ENCODE results near the gene PVRIG. TPM values are rescaled to one million over a fixed set of nuclear protein-coding genes. Genes with fewer than 3 reads are reported as not detected.
"Not testable (repeated sequence)": the region's sequence is repeated elsewhere in the genome, so short reads cannot be mapped to it uniquely, and the experiment has no call there.

The PVRIG gene
- total and polyA plus RNA-seq, 2 donors, result 0.21 to 0.77 TPM

DNA sequence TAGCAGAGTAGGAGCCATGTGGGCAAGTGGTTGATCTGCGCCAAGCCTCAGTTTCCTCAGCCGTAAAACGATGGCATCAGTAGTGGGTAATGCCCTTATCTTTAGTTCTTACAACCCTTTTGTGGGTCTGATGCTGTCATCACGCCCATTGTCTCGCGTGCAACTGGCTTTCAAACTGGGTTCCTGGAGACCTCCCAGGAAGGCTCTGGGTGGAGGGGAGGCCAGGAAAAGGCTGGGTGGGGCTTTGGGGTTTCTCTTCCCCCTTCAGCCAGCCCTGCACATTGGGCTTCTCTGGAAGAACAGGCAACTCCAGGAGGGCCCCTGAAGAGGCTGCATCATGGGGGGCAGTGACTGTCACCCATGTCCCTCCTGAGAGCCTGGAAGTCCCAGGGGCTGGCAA lies 5.1 kb downstream of the PVRIG start:
- H3K36me3 ChIP-seq (ENCODE audit: insufficient read depth); H3K4me3 ChIP-seq (ENCODE audit: low read depth, low read length); H3K4me1 ChIP-seq (ENCODE audit: insufficient read depth); H3K27ac ChIP-seq (ENCODE audit: low read depth); DNase-seq (ENCODE audit: extremely low spot score): not testable (repeated sequence)
- 86% methylated on average over 6 of the region's 6 CpGs for WGBS

DNA sequence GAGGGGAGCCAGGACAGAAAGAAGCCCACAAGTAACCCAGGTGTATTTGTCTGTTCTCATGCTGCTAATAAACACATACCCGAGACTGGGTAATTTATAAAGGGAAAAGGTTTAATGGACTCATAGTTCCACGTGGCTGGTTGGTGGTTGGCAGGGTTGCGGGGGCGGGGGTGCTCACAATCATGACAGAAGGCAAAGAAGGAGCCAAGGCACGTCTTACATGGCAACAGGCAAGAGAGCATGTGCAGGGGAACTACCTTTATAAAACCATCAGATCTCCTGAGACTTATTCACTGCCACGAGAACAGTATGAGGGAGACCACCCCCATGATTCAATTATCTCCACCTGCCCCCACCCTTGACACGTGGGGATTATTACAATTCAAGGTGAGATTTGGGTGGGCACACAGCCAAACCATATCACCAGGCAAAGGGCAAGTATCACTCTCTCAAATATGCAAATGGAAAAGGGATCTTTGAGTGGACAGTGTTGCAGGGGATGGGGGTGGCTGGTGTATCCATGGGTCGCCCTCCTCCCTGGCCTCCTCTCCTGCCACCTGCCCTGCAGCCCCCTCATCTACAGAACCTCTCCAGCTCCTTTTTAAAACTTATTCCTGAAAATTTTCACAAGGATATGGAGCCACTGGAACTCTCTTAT lies 15.0 kb downstream of the PVRIG start:
- H3K27ac ChIP-seq (ENCODE audit: low read depth); DNase-seq (ENCODE audit: extremely low spot score); H3K4me3 ChIP-seq (ENCODE audit: low read depth, low read length); H3K4me1 ChIP-seq (ENCODE audit: insufficient read depth); H3K36me3 ChIP-seq (ENCODE audit: insufficient read depth): not testable (repeated sequence)
- WGBS, result 83% methylated on average over 8 of the region's 8 CpGs

DNA sequence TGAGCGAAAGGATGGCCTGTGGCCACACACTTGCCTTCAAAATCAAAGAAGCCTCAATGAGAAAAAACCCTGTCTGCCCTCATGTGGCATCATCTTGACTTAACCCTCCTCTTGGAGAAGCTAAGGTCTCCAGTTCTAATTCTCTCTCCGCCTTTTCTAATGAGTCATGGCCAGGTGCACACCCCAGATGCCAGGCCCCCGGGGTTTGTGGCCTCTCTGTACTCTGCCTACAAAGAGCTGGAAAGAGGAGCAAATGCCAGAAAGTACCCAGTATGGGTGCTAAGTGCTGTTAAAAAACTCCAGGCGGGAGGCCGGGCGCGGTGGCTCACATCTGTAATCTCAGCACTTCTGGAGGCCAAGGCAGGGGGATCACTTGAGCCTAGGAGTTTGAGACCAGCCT lies 20.2 kb downstream of the PVRIG start:
- not testable (repeated sequence) for DNase-seq (ENCODE audit: extremely low spot score); H3K4me1 ChIP-seq (ENCODE audit: insufficient read depth); H3K27ac ChIP-seq (ENCODE audit: low read depth); H3K36me3 ChIP-seq (ENCODE audit: insufficient read depth); H3K4me3 ChIP-seq (ENCODE audit: low read depth, low read length)
- WGBS, result 95% methylated on average over 7 of the region's 7 CpGs

DNA sequence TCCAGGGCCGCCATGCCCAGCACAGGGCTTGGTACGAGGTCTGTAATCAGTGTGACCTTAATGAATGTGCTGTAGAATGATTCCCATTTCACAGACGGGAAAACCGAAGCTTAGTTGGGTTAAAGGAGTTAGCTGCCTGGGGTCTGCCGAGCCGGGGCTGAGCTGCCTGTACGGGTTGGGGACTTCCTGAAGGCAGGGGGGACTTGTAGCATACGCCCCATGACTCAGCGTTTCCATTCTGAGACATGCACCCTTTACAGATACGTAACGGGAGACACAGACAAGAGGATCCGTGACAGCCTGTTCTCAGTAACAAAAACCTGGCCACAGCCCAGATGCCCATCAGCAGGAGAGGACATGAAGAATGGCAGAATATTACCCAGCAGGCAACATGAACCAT lies 23.6 kb downstream of the PVRIG start:
- WGBS, result 80% methylated on average over 12 of the region's 12 CpGs
- not testable (repeated sequence) for H3K4me1 ChIP-seq (ENCODE audit: insufficient read depth); H3K36me3 ChIP-seq (ENCODE audit: insufficient read depth); H3K4me3 ChIP-seq (ENCODE audit: low read depth, low read length); DNase-seq (ENCODE audit: extremely low spot score); H3K27ac ChIP-seq (ENCODE audit: low read depth)

DNA sequence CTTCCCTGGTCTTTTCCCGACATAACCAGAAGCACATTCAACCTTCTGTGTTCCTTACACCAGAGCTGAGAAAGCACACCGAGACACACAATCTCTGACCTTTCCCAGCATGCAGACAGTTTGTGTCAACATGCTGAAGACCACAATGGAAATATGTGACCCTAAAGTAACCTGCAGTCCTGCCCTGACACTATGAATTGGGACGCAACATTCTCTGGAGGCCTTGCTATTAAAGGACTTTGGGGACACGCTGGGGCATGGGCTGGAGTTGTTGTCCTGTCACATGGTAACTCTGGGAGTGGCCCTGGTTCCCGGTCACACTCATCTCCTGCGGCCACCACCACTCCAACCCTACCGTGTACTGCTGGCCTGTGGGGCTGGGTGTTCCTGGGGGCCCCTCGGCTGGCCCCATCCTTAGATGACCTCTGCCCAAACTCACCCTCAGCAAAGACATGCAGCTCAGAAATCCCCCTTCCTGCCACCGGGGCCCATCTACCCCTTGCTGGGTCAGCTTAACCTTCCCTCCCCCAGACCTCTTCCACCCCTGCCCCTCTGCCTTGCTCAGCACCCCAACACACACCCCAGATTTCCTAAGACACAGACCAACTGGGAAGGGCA lies 25.3 kb downstream of the PVRIG start:
- H3K27ac ChIP-seq (ENCODE audit: low read depth); DNase-seq (ENCODE audit: extremely low spot score); H3K4me3 ChIP-seq (ENCODE audit: low read depth, low read length); H3K4me1 ChIP-seq (ENCODE audit: insufficient read depth); H3K36me3 ChIP-seq (ENCODE audit: insufficient read depth): not testable (repeated sequence)
- WGBS, result 70% methylated on average over 9 of the region's 9 CpGs

DNA sequence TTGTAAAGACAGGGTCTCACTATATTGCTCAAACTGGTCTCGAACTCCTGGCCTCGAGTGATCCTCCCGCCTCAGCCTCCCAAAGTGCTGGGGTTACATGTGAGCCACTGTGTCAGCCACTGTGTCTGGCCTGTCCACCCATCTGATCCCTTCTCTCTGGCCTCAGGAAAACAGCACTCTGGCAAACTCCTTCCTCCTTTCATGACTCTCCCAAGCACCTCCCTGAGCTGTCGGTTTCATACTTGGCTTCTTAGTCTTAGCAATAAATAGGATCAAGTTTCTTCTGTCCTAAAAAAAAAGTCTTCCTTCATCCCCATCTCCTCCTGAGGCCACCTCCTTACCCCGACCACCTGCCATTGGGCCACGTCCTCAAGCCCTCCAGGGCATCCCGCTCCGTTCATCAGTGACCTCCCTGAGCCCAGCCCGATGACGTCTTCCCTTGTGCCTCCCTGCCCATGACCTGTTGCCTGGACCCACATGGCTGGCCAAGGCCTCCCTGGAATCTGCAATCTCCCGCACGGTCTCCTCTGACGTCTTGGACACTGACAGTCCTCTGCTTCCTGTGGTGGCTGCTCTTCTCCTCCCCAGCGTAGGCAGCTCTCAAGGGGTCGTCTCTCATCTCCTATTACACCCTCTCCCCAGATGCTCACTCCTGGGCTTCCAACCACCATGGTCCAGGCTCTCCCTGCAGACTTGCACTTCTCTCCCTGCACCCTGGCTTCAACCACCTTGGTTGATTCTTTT lies 26.5 kb downstream of the PVRIG start:
- 79% methylated on average over 15 of the region's 15 CpGs for WGBS
- not testable (repeated sequence) for DNase-seq (ENCODE audit: extremely low spot score); H3K27ac ChIP-seq (ENCODE audit: low read depth); H3K4me1 ChIP-seq (ENCODE audit: insufficient read depth); H3K36me3 ChIP-seq (ENCODE audit: insufficient read depth); H3K4me3 ChIP-seq (ENCODE audit: low read depth, low read length)

DNA sequence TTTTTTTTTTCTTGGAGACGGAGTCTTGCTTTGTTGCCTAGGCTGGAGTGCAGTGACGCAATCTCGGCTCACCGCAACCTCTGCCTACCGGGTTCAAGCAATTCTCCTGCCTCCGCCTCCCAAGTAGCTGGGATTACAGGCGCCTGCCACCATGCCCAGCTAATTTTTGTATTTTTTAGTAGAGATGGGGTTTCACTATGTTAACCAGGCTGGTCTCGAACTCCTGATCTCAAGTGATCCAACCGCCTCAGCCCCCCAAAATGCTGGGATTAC lies 27.1 kb downstream of the PVRIG start:
- H3K4me1 ChIP-seq (ENCODE audit: insufficient read depth); H3K4me3 ChIP-seq (ENCODE audit: low read depth, low read length); H3K27ac ChIP-seq (ENCODE audit: low read depth); H3K36me3 ChIP-seq (ENCODE audit: insufficient read depth); DNase-seq (ENCODE audit: extremely low spot score): not testable (repeated sequence)
- WGBS, result 91% methylated on average over 9 of the region's 9 CpGs

DNA sequence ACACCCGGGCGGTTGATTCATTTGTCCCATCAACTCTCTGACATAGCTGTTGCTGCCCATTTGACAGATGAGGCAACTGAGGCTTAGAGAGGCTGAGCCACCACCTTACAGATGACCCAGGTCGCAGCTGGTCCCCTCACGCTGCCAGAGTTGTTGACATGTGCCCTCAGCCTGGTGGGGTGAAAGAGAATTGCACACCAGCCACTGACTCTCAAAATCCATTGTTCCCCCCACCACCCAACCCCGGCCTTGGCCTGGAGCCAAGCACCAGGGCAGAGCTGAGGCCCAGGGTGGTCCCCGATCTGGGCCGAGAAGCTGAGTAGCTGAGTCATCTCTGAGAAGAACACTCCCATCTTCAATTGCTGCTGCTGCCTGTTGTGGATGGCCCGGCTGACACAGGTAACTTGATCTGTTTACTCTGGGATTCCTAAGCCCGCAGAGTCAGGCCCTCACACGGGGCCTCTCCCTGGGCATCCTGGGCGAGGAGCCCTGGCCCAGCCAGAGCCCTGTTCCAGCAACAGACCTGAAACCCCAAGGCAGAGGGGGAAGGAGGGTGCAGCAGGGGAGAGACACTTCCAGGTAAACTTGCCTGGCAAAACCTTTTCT lies 27.5 kb downstream of the PVRIG start:
- Histone ChIP-seq H3K36me3 (ENCODE audit: insufficient read depth) (no peaks in the 10 kb centered on the region), H3K27ac (ENCODE audit: low read depth) (no peak overlapping the region), H3K4me3 (ENCODE audit: low read depth, low read length) (no peak overlapping the region), H3K4me1 (ENCODE audit: insufficient read depth) (no peaks in the 10 kb centered on the region)
- DNase-seq (ENCODE audit: extremely low spot score), result peak; percentile 62
- WGBS, result 53% methylated on average over 11 of the region's 11 CpGs

DNA sequence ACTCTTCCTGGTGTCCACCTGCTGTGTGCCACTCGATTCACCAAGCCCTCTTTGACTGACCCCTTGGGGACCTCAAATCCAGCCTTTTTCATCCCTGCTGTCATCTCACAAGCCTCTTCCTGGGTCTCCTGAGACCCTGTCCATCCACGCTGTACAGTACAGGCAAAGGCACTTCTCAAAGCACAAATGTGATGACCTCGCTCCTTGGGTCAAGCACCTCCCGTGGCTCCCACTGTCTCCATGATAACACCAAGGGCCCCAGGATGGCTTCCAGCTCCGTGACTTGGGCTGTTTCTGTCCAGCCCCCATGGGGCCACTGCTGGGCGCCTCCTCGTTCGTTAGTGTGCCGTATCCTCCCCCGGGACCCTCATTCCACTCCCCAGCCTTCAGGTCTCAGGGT lies 28.7 kb downstream of the PVRIG start:
- H3K4me1 ChIP-seq (ENCODE audit: insufficient read depth), result no peaks in the 10 kb centered on the region
- 84% methylated on average over 10 of the region's 10 CpGs for WGBS
- no peak overlapping the region for H3K27ac ChIP-seq (ENCODE audit: low read depth)
- DNase-seq (ENCODE audit: extremely low spot score), result no peak
- H3K36me3 ChIP-seq (ENCODE audit: insufficient read depth), result no peaks in the 10 kb centered on the region
- H3K4me3 ChIP-seq (ENCODE audit: low read depth, low read length), result no peak overlapping the region

DNA sequence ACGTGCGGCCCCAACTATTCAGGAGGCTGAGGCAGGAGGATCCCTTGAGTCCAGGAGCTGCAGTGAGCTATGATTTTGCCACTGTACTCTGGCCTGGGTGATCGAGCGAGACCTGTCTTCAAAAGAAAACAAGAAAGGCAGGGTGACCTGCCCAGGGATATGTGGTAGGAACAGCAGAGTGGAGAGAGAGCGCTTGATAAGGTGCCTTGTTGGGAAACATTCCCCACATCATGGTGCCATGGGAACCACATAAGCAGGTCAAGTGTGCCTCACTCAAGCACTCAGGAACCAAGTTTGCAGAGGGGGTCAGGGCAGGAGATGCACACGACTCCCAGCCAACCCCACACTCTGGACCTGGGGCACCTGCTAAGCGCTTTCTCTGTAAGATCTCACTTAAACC lies 37.3 kb downstream of the PVRIG start:
- Histone ChIP-seq H3K36me3 (ENCODE audit: insufficient read depth) (no peaks in the 10 kb centered on the region), H3K4me3 (ENCODE audit: low read depth, low read length) (no peak overlapping the region), H3K27ac (ENCODE audit: low read depth) (no peak overlapping the region), H3K4me1 (ENCODE audit: insufficient read depth) (no peaks in the 10 kb centered on the region)
- no peak for DNase-seq (ENCODE audit: extremely low spot score)
- WGBS, result 94% methylated on average over 7 of the region's 7 CpGs

DNA sequence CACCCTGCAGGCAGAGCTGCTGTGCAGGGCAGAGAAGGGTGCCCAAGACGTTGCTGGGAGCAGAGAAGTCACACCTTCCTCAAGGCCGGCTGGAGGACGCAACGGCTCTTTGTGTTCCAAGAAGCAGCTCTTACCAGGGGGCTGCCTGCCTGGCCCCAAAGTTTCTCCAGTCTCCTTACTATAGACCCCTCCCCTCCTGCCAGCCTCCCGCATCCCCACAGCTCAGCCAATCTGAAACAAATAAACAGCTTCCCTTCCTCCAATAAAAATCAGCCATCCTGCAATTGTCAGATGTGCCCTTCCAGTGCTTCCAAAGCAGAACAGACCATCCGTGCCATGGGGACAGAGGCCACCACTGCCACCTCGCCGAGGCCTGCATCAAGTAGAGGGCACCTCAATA lies 40.2 kb downstream of the PVRIG start:
- H3K4me3 ChIP-seq (ENCODE audit: low read depth, low read length); DNase-seq (ENCODE audit: extremely low spot score); H3K27ac ChIP-seq (ENCODE audit: low read depth); H3K36me3 ChIP-seq (ENCODE audit: insufficient read depth); H3K4me1 ChIP-seq (ENCODE audit: insufficient read depth): not testable (repeated sequence)
- 72% methylated on average over 8 of the region's 8 CpGs for WGBS

DNA sequence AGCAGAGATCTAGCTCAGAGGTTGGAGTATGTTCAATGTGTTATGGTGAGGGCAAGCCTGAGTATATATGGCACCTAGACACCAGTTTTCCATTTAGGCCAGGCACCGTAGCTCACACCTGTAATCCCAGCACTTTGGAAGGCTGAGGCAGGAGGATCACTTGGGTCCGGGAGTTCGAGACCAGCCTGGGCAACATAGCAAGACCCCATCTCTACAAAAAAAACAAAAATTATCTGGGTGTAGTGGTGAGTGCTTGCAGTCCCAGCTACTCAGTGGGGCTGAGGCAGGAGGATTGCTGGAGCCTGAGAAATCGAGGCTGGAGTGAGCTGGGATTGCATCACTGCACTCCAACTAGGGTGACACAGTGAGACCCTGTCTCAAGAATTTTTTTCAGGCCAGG lies 43.1 kb downstream of the PVRIG start:
- WGBS, result 96% methylated on average over 4 of the region's 4 CpGs
- DNase-seq (ENCODE audit: extremely low spot score); H3K4me3 ChIP-seq (ENCODE audit: low read depth, low read length): not testable (repeated sequence)

DNA sequence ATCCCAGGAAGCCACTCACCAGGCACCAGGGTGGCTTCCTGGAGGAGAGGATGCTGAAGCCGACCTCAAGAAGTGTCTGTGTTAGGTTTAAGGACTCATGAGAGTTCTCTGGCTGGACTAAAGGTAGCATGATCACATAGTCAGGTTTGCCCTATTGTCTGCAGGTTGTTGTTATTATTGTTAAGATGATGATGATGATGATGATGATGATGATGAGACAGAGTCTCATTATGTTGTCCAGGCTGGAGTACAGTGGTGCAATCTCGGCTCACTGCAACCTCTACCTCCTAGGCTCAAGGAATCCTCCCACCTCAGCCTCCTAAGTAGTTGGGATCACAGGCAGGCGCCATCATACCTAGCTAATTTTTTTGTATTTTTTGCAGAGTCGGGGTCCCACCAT lies 44.5 kb downstream of the PVRIG start:
- DNase-seq (ENCODE audit: extremely low spot score); H3K36me3 ChIP-seq (ENCODE audit: insufficient read depth); H3K4me1 ChIP-seq (ENCODE audit: insufficient read depth); H3K27ac ChIP-seq (ENCODE audit: low read depth); H3K4me3 ChIP-seq (ENCODE audit: low read depth, low read length): not testable (repeated sequence)
- whole genome bisulfite sequencing, result 93% methylated on average over 4 of the region's 4 CpGs

More for the DNA sequence above, 43.1 kb downstream of the PVRIG start:
- H3K36me3 ChIP-seq (ENCODE audit: insufficient read depth); H3K4me1 ChIP-seq (ENCODE audit: insufficient read depth); H3K27ac ChIP-seq (ENCODE audit: low read depth): not testable (repeated sequence)

DNA sequence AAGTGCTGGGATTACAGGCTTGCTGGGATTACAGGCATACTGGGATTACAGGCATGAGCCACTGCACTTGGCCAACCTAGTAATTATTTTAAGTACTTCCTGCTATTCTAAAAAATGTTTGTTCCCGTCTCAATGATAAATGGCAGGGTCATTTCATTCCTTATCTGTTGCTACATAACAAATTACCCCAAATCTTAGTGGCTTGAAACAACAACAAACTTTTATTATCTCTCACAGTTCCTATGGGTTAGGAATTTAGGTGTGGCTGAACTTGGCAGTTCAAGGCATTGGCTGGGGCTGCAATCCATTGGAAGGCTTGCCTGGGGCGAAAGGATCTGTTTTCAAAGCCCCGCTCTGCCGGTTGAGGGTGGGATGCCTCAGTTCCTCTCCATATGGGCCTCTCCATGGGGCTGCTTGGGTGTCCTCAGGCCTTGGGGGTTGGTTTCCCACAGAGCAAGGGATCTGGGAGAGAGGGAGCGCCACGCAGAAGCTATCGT lies 45.0 kb downstream of the PVRIG start:
- not testable (repeated sequence) for DNase-seq (ENCODE audit: extremely low spot score)

More for the DNA sequence above, 45.0 kb downstream of the PVRIG start:
- H3K4me3 ChIP-seq (ENCODE audit: low read depth, low read length); H3K4me1 ChIP-seq (ENCODE audit: insufficient read depth); H3K27ac ChIP-seq (ENCODE audit: low read depth); H3K36me3 ChIP-seq (ENCODE audit: insufficient read depth): not testable (repeated sequence)
- WGBS, result 81% methylated on average over 7 of the region's 7 CpGs
